ELR (cell line): ENCODE measurements around the gene SIRT2.
"Not testable (repeated sequence)": the region's sequence is repeated elsewhere in the genome, so short reads cannot be mapped to it uniquely, and the experiment has no call there.

ENCODE experiments used
- DNase-seq: peaks from one replicate; pipeline ENCODE4 v3.0.0-alpha.2; 2015; ENCODE audit warnings: low read depth

SIRT2 gene

GRCh38 chr19:38829203-38829602 is 70.2 kb downstream of the SIRT2 start:
- not testable (repeated sequence) for DNase-seq
